ENCODE results near the gene WFDC5. TPM values are rescaled to one million over a fixed set of nuclear protein-coding genes. Genes with fewer than 3 reads are reported as not detected.

The WFDC5 gene
- total and polyA plus RNA-seq, 10 of the 15 experiments (the other 5 are each of a cell fraction or from before 2014, with no cell fraction given) = 0.20 to 0.26 (median 0.21) TPM; not detected in 7

DNA sequence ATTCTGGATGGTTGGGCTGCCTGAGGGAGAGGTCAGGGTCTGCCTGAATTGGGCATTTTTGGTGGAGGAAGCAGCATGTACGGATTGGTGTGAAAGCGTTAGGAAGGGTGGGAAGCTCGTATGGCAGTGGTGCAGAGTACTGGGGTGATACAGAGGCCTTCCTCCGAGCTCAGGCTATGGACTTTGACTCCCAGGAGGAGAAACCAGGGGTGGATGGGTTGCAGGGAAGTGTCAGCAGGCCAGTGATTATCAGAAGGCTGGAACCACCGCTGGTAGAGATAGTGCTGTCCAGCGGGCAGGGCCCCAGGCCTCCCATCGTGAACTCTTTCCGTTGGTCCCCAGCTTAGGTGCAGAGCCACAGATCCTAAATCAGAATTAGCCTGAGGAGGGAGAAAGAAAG lies 5.3 kb downstream of the WFDC5 start (continued):
- no peak for TF ChIP-seq SREBF1 (IDR thresholded peaks at IDR 0.05; ENCODE audit: low read length)
- no peak for TF ChIP-seq ZNF207 (IDR thresholded peaks at IDR 0.05; ENCODE audit: borderline replicate concordance)
- TF ChIP-seq TCF7 (IDR thresholded peaks at IDR 0.05; ENCODE audit: borderline replicate concordance) = no peak
- no peak for TF ChIP-seq RBBP5 (conservative IDR thresholded peaks at IDR 0.05)
- no peak for TF ChIP-seq CUX1 (IDR thresholded peaks at IDR 0.05; ENCODE audit: insufficient replicate concordance, low read depth, low read length)

DNA sequence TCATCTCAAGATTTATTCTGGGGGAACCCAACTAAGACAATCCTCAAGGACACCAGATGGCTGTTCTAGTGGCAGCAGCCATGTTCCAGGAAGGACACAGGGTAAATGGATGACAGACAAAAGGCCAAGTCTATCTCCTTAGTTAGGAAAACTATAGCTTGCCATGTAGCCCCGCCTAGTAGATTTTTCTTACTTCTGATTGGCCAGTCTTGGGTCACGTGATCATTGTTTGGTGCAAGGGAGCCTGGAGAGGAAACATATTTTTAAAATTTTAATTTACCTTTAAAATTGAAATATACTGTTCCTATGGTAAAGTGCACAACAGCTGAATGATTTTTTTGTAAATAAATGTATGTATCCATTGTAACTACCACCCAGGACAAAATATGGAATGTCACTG lies 9.7 kb downstream of the WFDC5 start:
- ATAC-seq (no peak), FAIRE-seq (no peak), DNase-seq (ENCODE audit: low read depth, low spot score) (no peak)
- Histone ChIP-seq H3K27ac (ENCODE audit: control insufficient read depth, insufficient read depth) (no peak overlapping the region), H3K9me3 (replicated peaks; ENCODE audit: control insufficient read depth, insufficient read depth, low read length) (no peaks in the 10 kb centered on the region), H2AFZ (ENCODE audit: control insufficient read depth, low read depth, low read length) (no peak overlapping the region), H3K36me3 (ENCODE audit: control insufficient read depth in 2 of 2, insufficient read depth in 2 of 2, low read length in 1 of 2) (no peaks in the 10 kb centered on the region), H3K27me3 (replicated peaks in 1 of 2; ENCODE audit: control insufficient read depth in 2 of 2, insufficient read depth in 2 of 2, low read length in 1 of 2) (peaks cover 4 to 5% of the 10 kb centered on the region in 2 experiments), H3K79me2 (ENCODE audit: control insufficient read depth, insufficient read depth, low read length) (no peaks in the 10 kb centered on the region), H4K20me1 (ENCODE audit: control insufficient read depth, insufficient read depth) (no peaks in the 10 kb centered on the region), H3K4me2 (ENCODE audit: control insufficient read depth, insufficient read depth) (no peak overlapping the region), H3K4me1 (ENCODE audit: control insufficient read depth, insufficient read depth, low read length) (no peaks in the 10 kb centered on the region), H3K4me3 (no peak overlapping the region), H3K9ac (ENCODE audit: control insufficient read depth, insufficient read depth, low read length) (no peak overlapping the region)
- in situ Hi-C loops (cut with MboI) (no loop called here), intact Hi-C loops (cut with micrococcal nuclease; ENCODE audit: unreplicated experiment) (no loop called here)
- RAD21 ChIA-PET (ENCODE audit: unreplicated experiment) = interaction anchor here (1.0 to 2.1 kb wide), 2 partner anchors 9 to 61 kb away, joined by 3 to 5 read pairs; no protein-coding TSS in a partner anchor
- no TSS peak for BruUV-seq (replicated peaks)
- CTCF ChIA-PET = interaction anchor here (0.6 to 4.1 kb wide), 6 partner anchors 8 to 182 kb away, joined by 3 to 33 read pairs (median 3); partner anchors contain the start of gene WFDC5
- WGBS (ENCODE audit: insufficient coverage, insufficient replicate concordance, low lambda C conversion rate, missing lambda C conversion rate) = 39% methylated on average over 2 of the region's 2 CpGs
- POLR2A ChIA-PET = no interaction called here
- SMC1A ChIA-PET (ENCODE audit: uncharacterized antibody, unreplicated experiment) = interaction anchor here (0.6 to 1.4 kb wide), 4 partner anchors 9 to 182 kb away, joined by 3 to 5 read pairs (median 4); no protein-coding TSS in a partner anchor
- TF ChIP-seq CREM (IDR thresholded peaks at IDR 0.05; ENCODE audit: low read depth) (no peak), USF1 (IDR thresholded peaks at IDR 0.05; ENCODE audit: borderline replicate concordance, extremely low read length, insufficient read depth, low read depth, low read length) (peak; percentile 9), RAD51 (IDR thresholded peaks at IDR 0.05) (peak; percentile 85)
